Dedifferentiated amniotic fluid mesenchymal stem cell (primary cell): ENCODE measurements around the gene HDAC7.

ENCODE experiments used
- DNase-seq: peaks from one replicate; pipeline ENCODE4 v3.0.0-alpha.2; 2016; ENCODE audit errors: extremely low spot score

Gene HDAC7

GRCh38 chr12:47779301-47779942 lies 40.3 kb downstream of the HDAC7 start:
- peak; percentile 84 for DNase-seq

GRCh38 chr12:47778881-47779280 lies 40.8 kb downstream of the HDAC7 start:
- DNase-seq, result no peak

GRCh38 chr12:47777741-47778558 lies 41.8 kb downstream of the HDAC7 start:
- no peak for DNase-seq

GRCh38 chr12:47777151-47777550 lies 42.6 kb downstream of the HDAC7 start:
- DNase-seq, result no peak

- DNase-seq, result peak; percentile 23
Observed at GRCh38 chr12:47776471-47777143, 43.1 kb downstream of the HDAC7 start.

- DNase-seq, result no peak
Observed at GRCh38 chr12:47775100-47775911, 44.4 kb downstream of the HDAC7 start.

GRCh38 chr12:47774663-47775062 lies 45.0 kb downstream of the HDAC7 start:
- no peak for DNase-seq

GRCh38 chr12:47773858-47774580 lies 45.7 kb downstream of the HDAC7 start:
- no peak for DNase-seq

- DNase-seq, result peak; percentile 44
Observed at GRCh38 chr12:47773062-47773857, 46.4 kb downstream of the HDAC7 start, which contains the start of gene SLC48A1. Gene SLC48A1, plus strand, starts transcription at chr12:47773238. Its CDS starts 67 bp downstream, at chr12:47773305.

GRCh38 chr12:47772738-47773061 lies 47.0 kb downstream of the HDAC7 start:
- no peak for DNase-seq

GRCh38 chr12:47772094-47772660 lies 47.5 kb downstream of the HDAC7 start:
- DNase-seq, result no peak

GRCh38 chr12:47771304-47771703 lies 48.4 kb downstream of the HDAC7 start:
- no peak for DNase-seq

GRCh38 chr12:47770086-47770726 lies 49.5 kb downstream of the HDAC7 start:
- peak; percentile 24 for DNase-seq

- no peak for DNase-seq
Observed at GRCh38 chr12:47769234-47770085, 50.2 kb downstream of the HDAC7 start.

- DNase-seq, result no peak
Observed at GRCh38 chr12:47768323-47768811, 51.3 kb downstream of the HDAC7 start.

- DNase-seq, result no peak
Observed at GRCh38 chr12:47767216-47767724, 52.4 kb downstream of the HDAC7 start.

- no peak for DNase-seq
Observed at GRCh38 chr12:47766502-47767215, 53.0 kb downstream of the HDAC7 start.
